ENCODE results near the gene FBLN5. TPM values are rescaled to one million over a fixed set of nuclear protein-coding genes. Genes with fewer than 3 reads are reported as not detected.

The FBLN5 gene
- total and polyA plus RNA-seq, 4 donors, result 3.9 to 21.8 (median 14.8) TPM

- Histone ChIP-seq H3K4me3 (ENCODE audit: low read depth in 1 of 3, low read length in 3 of 3) (no peak overlapping the region), H3K4me1 (ENCODE audit: control insufficient read depth in 4 of 4, insufficient read depth in 4 of 4, low read length in 3 of 4) (peaks cover under 1 to 3% (median 2%) of the 10 kb centered on the region in 4 donors), H3K36me3 (ENCODE audit: control insufficient read depth in 4 of 4, insufficient read depth in 3 of 4, low read depth in 1 of 4, low read length in 3 of 4) (no peaks in the 10 kb centered on the region), H3K9ac (ENCODE audit: low read depth in 1 of 2, low read length in 2 of 2) (no peak overlapping the region), H3K9me3 (ENCODE audit: control insufficient read depth in 4 of 4, low read length in 3 of 4) (no peaks in the 10 kb centered on the region), H3K27me3 (ENCODE audit: control insufficient read depth in 4 of 4, insufficient read depth in 4 of 4, low read length in 3 of 4) (no peaks in the 10 kb centered on the region), H3K27ac (ENCODE audit: low read depth in 1 of 2, low read length in 2 of 2) (no peak overlapping the region)
- WGBS, result 87% methylated on average over 9 of the region's 9 CpGs
- TF ChIP-seq SP1 (IDR thresholded peaks at IDR 0.05) (no peak), NR2F2 (IDR thresholded peaks at IDR 0.05) (peak; percentile 18), RAD21 (IDR thresholded peaks at IDR 0.05) (no peak), GABPA (IDR thresholded peaks at IDR 0.05 in 1 of 2, conservative IDR thresholded peaks at IDR 0.05 in 1 of 2) (no peak)
- DNase-seq (ENCODE audit: low spot score), result no peak
Observed at GRCh38 chr14:91883753-91884152, 63.7 kb downstream of the FBLN5 start.

- no peak for DNase-seq (ENCODE audit: low spot score)
- no peak for TF ChIP-seq HNF4G (IDR thresholded peaks at IDR 0.05)
- TF ChIP-seq EGR1 (IDR thresholded peaks at IDR 0.05; ENCODE audit: low read depth in 2 of 2), result no peak
- no peak for TF ChIP-seq NR2F2 (IDR thresholded peaks at IDR 0.05)
- TF ChIP-seq YY1 (IDR thresholded peaks at IDR 0.05), result no peak
- H3K9me3 ChIP-seq (ENCODE audit: control insufficient read depth in 4 of 4, low read length in 3 of 4), result no peaks in the 10 kb centered on the region
- H3K27ac ChIP-seq (ENCODE audit: low read depth in 1 of 2, low read length in 2 of 2), result no peak overlapping the region
- H3K9ac ChIP-seq (ENCODE audit: low read depth in 1 of 2, low read length in 2 of 2), result no peak overlapping the region
- no peaks in the 10 kb centered on the region for H3K36me3 ChIP-seq (ENCODE audit: control insufficient read depth in 4 of 4, insufficient read depth in 3 of 4, low read depth in 1 of 4, low read length in 3 of 4)
- no peak overlapping the region for H3K4me3 ChIP-seq (ENCODE audit: low read depth in 1 of 3, low read length in 3 of 3)
- no peaks in the 10 kb centered on the region for H3K27me3 ChIP-seq (ENCODE audit: control insufficient read depth in 4 of 4, insufficient read depth in 4 of 4, low read length in 3 of 4)
- no peaks in the 10 kb centered on the region for H3K4me1 ChIP-seq (ENCODE audit: control insufficient read depth in 4 of 4, insufficient read depth in 4 of 4, low read length in 3 of 4)
- 85% methylated on average over 4 of the region's 4 CpGs for WGBS
Observed at GRCh38 chr14:91882776-91883175, 64.7 kb downstream of the FBLN5 start.

GRCh38 chr14:91882369-91882768, 65.1 kb downstream of the FBLN5 start:
- Histone ChIP-seq H3K9ac (ENCODE audit: low read depth in 1 of 2, low read length in 2 of 2) (no peak overlapping the region), H3K27me3 (ENCODE audit: control insufficient read depth in 4 of 4, insufficient read depth in 4 of 4, low read length in 3 of 4) (no peaks in the 10 kb centered on the region), H3K9me3 (ENCODE audit: control insufficient read depth in 4 of 4, low read length in 3 of 4) (no peaks in the 10 kb centered on the region), H3K27ac (ENCODE audit: low read depth in 1 of 2, low read length in 2 of 2) (no peak overlapping the region), H3K4me3 (ENCODE audit: low read depth in 1 of 3, low read length in 3 of 3) (no peak overlapping the region), H3K4me1 (ENCODE audit: control insufficient read depth in 4 of 4, insufficient read depth in 4 of 4, low read length in 3 of 4) (no peaks in the 10 kb centered on the region), H3K36me3 (ENCODE audit: control insufficient read depth in 4 of 4, insufficient read depth in 3 of 4, low read depth in 1 of 4, low read length in 3 of 4) (no peaks in the 10 kb centered on the region)
- 90% methylated on average over 5 of the region's 5 CpGs for WGBS
- TF ChIP-seq YY1 (IDR thresholded peaks at IDR 0.05) (no peak), REST (IDR thresholded peaks at IDR 0.05) (no peak), HNF4G (IDR thresholded peaks at IDR 0.05) (no peak), NR2F2 (IDR thresholded peaks at IDR 0.05) (no peak), MAX (IDR thresholded peaks at IDR 0.05) (no peak), FOXA2 (IDR thresholded peaks at IDR 0.05) (no peak)
- no peak for DNase-seq (ENCODE audit: low spot score)

GRCh38 chr14:91879196-91879595, 68.3 kb downstream of the FBLN5 start:
- Histone ChIP-seq H3K9ac (ENCODE audit: low read depth in 1 of 2, low read length in 2 of 2) (no peak overlapping the region), H3K4me1 (ENCODE audit: control insufficient read depth in 4 of 4, insufficient read depth in 4 of 4, low read length in 3 of 4) (peaks cover 0 to 6% (median 4%) of the 10 kb centered on the region in 4 donors), H3K4me3 (ENCODE audit: low read depth in 1 of 3, low read length in 3 of 3) (no peak overlapping the region), H3K9me3 (ENCODE audit: control insufficient read depth in 4 of 4, low read length in 3 of 4) (no peaks in the 10 kb centered on the region), H3K36me3 (ENCODE audit: control insufficient read depth in 4 of 4, insufficient read depth in 3 of 4, low read depth in 1 of 4, low read length in 3 of 4) (peaks cover 0 to 2% (median 0%) of the 10 kb centered on the region in 4 donors), H3K27me3 (ENCODE audit: control insufficient read depth in 4 of 4, insufficient read depth in 4 of 4, low read length in 3 of 4) (no peaks in the 10 kb centered on the region), H3K27ac (ENCODE audit: low read depth in 1 of 2, low read length in 2 of 2) (no peak overlapping the region)
- no peak for DNase-seq (ENCODE audit: low spot score)
- WGBS, result 84% methylated on average over 6 of the region's 6 CpGs
- no peak for TF ChIP-seq NR2F2 (IDR thresholded peaks at IDR 0.05)
- TF ChIP-seq CTCF (IDR thresholded peaks at IDR 0.05; ENCODE audit: low read depth, low read length, missing input control), result no peak
- TF ChIP-seq HNF4A (conservative IDR thresholded peaks at IDR 0.05), result no peak
- TF ChIP-seq ZBTB33 (IDR thresholded peaks at IDR 0.05), result no peak

Data from liver (tissue), 9 donors.